ENCODE data around the gene UBN2.
"Not testable (repeated sequence)": the region's sequence is repeated elsewhere in the genome, so short reads cannot be mapped to it uniquely, and the experiment has no call there.

The UBN2 gene

GRCh38 chr7:139212133-139212532 lies 18.9 kb upstream of the UBN2 start:
- Histone ChIP-seq H3K4me3 (replicated peaks; ENCODE audit: insufficient read depth, low read length) (no peak overlapping the region), H3K27ac (replicated peaks) (no peak overlapping the region), H3K27me3 (ENCODE audit: insufficient read depth, poor library complexity, severe bottlenecking) (no peaks in the 10 kb centered on the region)
- no peak for TF ChIP-seq CTCF (IDR thresholded peaks at IDR 0.05; ENCODE audit: insufficient read depth, low read length)
- TF ChIP-seq, protein P1, sequence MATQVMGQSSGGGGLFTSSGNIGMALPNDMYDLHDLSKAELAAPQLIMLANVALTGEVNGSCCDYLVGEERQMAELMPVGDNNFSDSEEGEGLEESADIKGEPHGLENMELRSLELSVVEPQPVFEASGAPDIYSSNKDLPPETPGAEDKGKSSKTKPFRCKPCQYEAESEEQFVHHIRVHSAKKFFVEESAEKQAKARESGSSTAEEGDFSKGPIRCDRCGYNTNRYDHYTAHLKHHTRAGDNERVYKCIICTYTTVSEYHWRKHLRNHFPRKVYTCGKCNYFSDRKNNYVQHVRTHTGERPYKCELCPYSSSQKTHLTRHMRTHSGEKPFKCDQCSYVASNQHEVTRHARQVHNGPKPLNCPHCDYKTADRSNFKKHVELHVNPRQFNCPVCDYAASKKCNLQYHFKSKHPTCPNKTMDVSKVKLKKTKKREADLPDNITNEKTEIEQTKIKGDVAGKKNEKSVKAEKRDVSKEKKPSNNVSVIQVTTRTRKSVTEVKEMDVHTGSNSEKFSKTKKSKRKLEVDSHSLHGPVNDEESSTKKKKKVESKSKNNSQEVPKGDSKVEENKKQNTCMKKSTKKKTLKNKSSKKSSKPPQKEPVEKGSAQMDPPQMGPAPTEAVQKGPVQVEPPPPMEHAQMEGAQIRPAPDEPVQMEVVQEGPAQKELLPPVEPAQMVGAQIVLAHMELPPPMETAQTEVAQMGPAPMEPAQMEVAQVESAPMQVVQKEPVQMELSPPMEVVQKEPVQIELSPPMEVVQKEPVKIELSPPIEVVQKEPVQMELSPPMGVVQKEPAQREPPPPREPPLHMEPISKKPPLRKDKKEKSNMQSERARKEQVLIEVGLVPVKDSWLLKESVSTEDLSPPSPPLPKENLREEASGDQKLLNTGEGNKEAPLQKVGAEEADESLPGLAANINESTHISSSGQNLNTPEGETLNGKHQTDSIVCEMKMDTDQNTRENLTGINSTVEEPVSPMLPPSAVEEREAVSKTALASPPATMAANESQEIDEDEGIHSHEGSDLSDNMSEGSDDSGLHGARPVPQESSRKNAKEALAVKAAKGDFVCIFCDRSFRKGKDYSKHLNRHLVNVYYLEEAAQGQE (IDR thresholded peaks at IDR 0.05; ENCODE audit: insufficient replicate concordance, low read depth): no peak
- no peak for TF ChIP-seq SPI1 (IDR thresholded peaks at IDR 0.05; ENCODE audit: borderline replicate concordance, low read depth)
- no peak for TF ChIP-seq GABPA (IDR thresholded peaks at IDR 0.05; ENCODE audit: low read depth)
- TF ChIP-seq POLR2AphosphoS5 (IDR thresholded peaks at IDR 0.05; ENCODE audit: low read depth): no peak
- no peak for DNase-seq (ENCODE audit: low read depth in 1 of 2, low spot score in 1 of 2)

GRCh38 chr7:139213489-139213888 lies 17.5 kb upstream of the UBN2 start:
- H3K27me3 ChIP-seq (ENCODE audit: insufficient read depth, poor library complexity, severe bottlenecking); H3K27ac ChIP-seq (replicated peaks); DNase-seq (ENCODE audit: low read depth in 1 of 2, low spot score in 1 of 2): not testable (repeated sequence)

GRCh38 chr7:139218173-139218572 lies 12.9 kb upstream of the UBN2 start:
- Histone ChIP-seq H3K4me3 (replicated peaks; ENCODE audit: insufficient read depth, low read length) (no peak overlapping the region), H3K27me3 (ENCODE audit: insufficient read depth, poor library complexity, severe bottlenecking) (no peaks in the 10 kb centered on the region), H3K27ac (replicated peaks) (no peak overlapping the region)
- TF ChIP-seq CTCF (IDR thresholded peaks at IDR 0.05; ENCODE audit: insufficient read depth, low read length) (no peak), SPI1 (IDR thresholded peaks at IDR 0.05; ENCODE audit: borderline replicate concordance, low read depth) (no peak), GABPA (IDR thresholded peaks at IDR 0.05; ENCODE audit: low read depth) (no peak), POLR2AphosphoS5 (IDR thresholded peaks at IDR 0.05; ENCODE audit: low read depth) (no peak)
- TF ChIP-seq, protein P1 (IDR thresholded peaks at IDR 0.05; ENCODE audit: insufficient replicate concordance, low read depth): no peak
- no peak for DNase-seq (ENCODE audit: low read depth in 1 of 2, low spot score in 1 of 2)

More at GRCh38 chr7:139213489-139213888, 17.5 kb upstream of the UBN2 start:
- H3K4me3 ChIP-seq (replicated peaks; ENCODE audit: insufficient read depth, low read length): not testable (repeated sequence)

- H3K27ac ChIP-seq (replicated peaks): no peak overlapping the region
- no peak for TF ChIP-seq GABPA (IDR thresholded peaks at IDR 0.05; ENCODE audit: low read depth)
- TF ChIP-seq SPI1 (IDR thresholded peaks at IDR 0.05; ENCODE audit: borderline replicate concordance, low read depth): no peak
- TF ChIP-seq, protein P1 (IDR thresholded peaks at IDR 0.05; ENCODE audit: insufficient replicate concordance, low read depth): no peak
- H3K4me3 ChIP-seq (replicated peaks; ENCODE audit: insufficient read depth, low read length): no peak overlapping the region
- no peak for DNase-seq (ENCODE audit: low read depth in 1 of 2, low spot score in 1 of 2)
- H3K27me3 ChIP-seq (ENCODE audit: insufficient read depth, poor library complexity, severe bottlenecking): no peaks in the 10 kb centered on the region
Measured at GRCh38 chr7:139224219-139224618, 6.8 kb upstream of the UBN2 start.

- not testable (repeated sequence) for H3K27ac ChIP-seq (replicated peaks); H3K27me3 ChIP-seq (ENCODE audit: insufficient read depth, poor library complexity, severe bottlenecking); H3K4me3 ChIP-seq (replicated peaks; ENCODE audit: insufficient read depth, low read length); DNase-seq (ENCODE audit: low read depth in 1 of 2, low spot score in 1 of 2)
Measured at GRCh38 chr7:139224836-139225235, 6.2 kb upstream of the UBN2 start.

DNA sequence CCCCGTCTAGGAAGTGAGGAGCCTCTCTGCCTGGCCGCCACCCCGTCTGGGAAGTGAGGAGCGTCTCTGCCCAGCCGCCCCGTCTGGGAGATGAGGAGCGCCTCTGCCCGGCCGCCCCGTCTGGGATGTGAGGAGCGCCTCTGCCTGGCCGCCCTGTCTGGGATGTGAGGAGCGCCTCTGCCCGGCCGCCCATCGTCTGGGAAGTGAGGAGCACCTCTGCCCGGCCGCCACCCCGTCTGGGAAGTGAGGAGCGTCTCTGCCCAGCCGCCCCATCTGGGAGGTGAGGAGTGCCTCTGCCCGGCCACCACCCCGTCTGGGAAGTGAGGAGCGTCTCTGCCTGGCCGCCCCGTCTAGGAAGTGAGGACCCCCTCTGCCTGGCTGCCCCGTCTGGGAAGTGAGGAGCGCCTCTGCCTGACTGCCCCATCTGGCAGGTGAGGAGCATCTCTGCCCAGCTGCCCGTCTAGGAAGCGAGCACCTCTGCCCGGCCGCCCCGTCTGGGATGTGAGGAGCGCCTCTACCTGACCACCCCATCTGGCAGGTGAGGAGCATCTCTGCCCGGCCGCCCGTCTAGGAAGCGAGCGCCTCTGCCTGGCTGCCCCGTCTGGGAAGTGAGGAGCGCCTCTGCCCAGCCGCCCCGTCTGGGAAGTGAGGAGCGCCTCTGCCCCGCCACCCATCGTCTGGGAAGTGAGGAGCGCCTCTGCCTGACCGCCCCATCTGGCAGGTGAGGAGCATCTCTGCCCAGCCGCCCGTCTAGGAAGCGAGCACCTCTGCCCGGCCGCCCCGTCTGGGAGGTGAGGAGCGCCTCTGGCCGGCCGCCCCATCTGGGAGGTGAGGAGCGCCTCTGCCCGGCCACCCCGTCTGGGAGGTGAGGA lies 5.5 kb upstream of the UBN2 start:
- DNase-seq (ENCODE audit: low read depth in 1 of 2, low spot score in 1 of 2); H3K27me3 ChIP-seq (ENCODE audit: insufficient read depth, poor library complexity, severe bottlenecking); H3K4me3 ChIP-seq (replicated peaks; ENCODE audit: insufficient read depth, low read length); H3K27ac ChIP-seq (replicated peaks): not testable (repeated sequence)

- DNase-seq (ENCODE audit: low read depth in 1 of 2, low spot score in 1 of 2); H3K27ac ChIP-seq (replicated peaks); H3K4me3 ChIP-seq (replicated peaks; ENCODE audit: insufficient read depth, low read length); H3K27me3 ChIP-seq (ENCODE audit: insufficient read depth, poor library complexity, severe bottlenecking): not testable (repeated sequence)
Measured at GRCh38 chr7:139226158-139226515, 4.9 kb upstream of the UBN2 start.

Measured in HL-60 (cell line).